ENCODE results near the gene AKR1B15. TPM values are rescaled to one million over a fixed set of nuclear protein-coding genes. Genes with fewer than 3 reads are reported as not detected.

Gene AKR1B15
- total RNA-seq, 1 donor from 2014 or later = not detected

- no peak overlapping the region for H3K27ac Mint-ChIP-seq (ENCODE audit: unreplicated experiment)
- no peak overlapping the region for H3K4me3 Mint-ChIP-seq
- no peak for TF ChIP-seq CTCF (conservative IDR thresholded peaks at IDR 0.05)
- peaks cover 5% of the 10 kb centered on the region for H3K27me3 Mint-ChIP-seq (ENCODE audit: low read depth)
- DNase-seq (ENCODE audit: low read depth, low spot score) = no peak
- peaks cover 11% of the 10 kb centered on the region for H3K36me3 Mint-ChIP-seq (ENCODE audit: low read depth)
- peaks cover 17% of the 10 kb centered on the region for H3K4me1 Mint-ChIP-seq
- peaks cover 9% of the 10 kb centered on the region for H3K9me3 Mint-ChIP-seq
Measured at GRCh38 chr7:134601459-134601858, 52.5 kb downstream of the AKR1B15 start.

- peaks cover 5% of the 10 kb centered on the region for H3K9me3 Mint-ChIP-seq
- H3K4me3 Mint-ChIP-seq = no peak overlapping the region
- H3K4me1 Mint-ChIP-seq = peaks cover 19% of the 10 kb centered on the region
- peaks cover 8% of the 10 kb centered on the region for H3K36me3 Mint-ChIP-seq (ENCODE audit: low read depth)
- DNase-seq (ENCODE audit: low read depth, low spot score) = no peak
- H3K27ac Mint-ChIP-seq (ENCODE audit: unreplicated experiment) = no peak overlapping the region
- peaks cover 16% of the 10 kb centered on the region for H3K27me3 Mint-ChIP-seq (ENCODE audit: low read depth)
- no peak for TF ChIP-seq CTCF (conservative IDR thresholded peaks at IDR 0.05)
Measured at GRCh38 chr7:134602881-134603451, 54.1 kb downstream of the AKR1B15 start.

GRCh38 chr7:134605978-134606923 lies 57.3 kb downstream of the AKR1B15 start:
- TF ChIP-seq CTCF (conservative IDR thresholded peaks at IDR 0.05) = peak; percentile 95
- Mint-ChIP-seq H3K9me3 (no peaks in the 10 kb centered on the region), H3K4me3 (no peak overlapping the region), H3K27me3 (ENCODE audit: low read depth) (peaks cover 24% of the 10 kb centered on the region), H3K27ac (ENCODE audit: unreplicated experiment) (no peak overlapping the region), H3K4me1 (peaks cover 11% of the 10 kb centered on the region), H3K36me3 (ENCODE audit: low read depth) (no peaks in the 10 kb centered on the region)
- DNase-seq (ENCODE audit: low read depth, low spot score) = peak; percentile 56

GRCh38 chr7:134611611-134612151 lies 62.8 kb downstream of the AKR1B15 start:
- no peak for TF ChIP-seq CTCF (conservative IDR thresholded peaks at IDR 0.05)
- H3K36me3 Mint-ChIP-seq (ENCODE audit: low read depth) = no peaks in the 10 kb centered on the region
- peaks cover 28% of the 10 kb centered on the region for H3K27me3 Mint-ChIP-seq (ENCODE audit: low read depth)
- no peaks in the 10 kb centered on the region for H3K4me1 Mint-ChIP-seq
- no peak for DNase-seq (ENCODE audit: low read depth, low spot score)
- no peaks in the 10 kb centered on the region for H3K9me3 Mint-ChIP-seq
- H3K27ac Mint-ChIP-seq (ENCODE audit: unreplicated experiment) = no peak overlapping the region
- H3K4me3 Mint-ChIP-seq = no peak overlapping the region

GRCh38 chr7:134612197-134612596 lies 63.3 kb downstream of the AKR1B15 start:
- Mint-ChIP-seq H3K4me1 (no peaks in the 10 kb centered on the region), H3K36me3 (ENCODE audit: low read depth) (no peaks in the 10 kb centered on the region), H3K4me3 (no peak overlapping the region), H3K27ac (ENCODE audit: unreplicated experiment) (no peak overlapping the region), H3K9me3 (no peaks in the 10 kb centered on the region), H3K27me3 (ENCODE audit: low read depth) (peaks cover 29% of the 10 kb centered on the region)
- no peak for TF ChIP-seq CTCF (conservative IDR thresholded peaks at IDR 0.05)
- no peak for DNase-seq (ENCODE audit: low read depth, low spot score)
